ENCODE results near the gene LAMC3. TPM values are rescaled to one million over a fixed set of nuclear protein-coding genes. Genes with fewer than 3 reads are reported as not detected.

The LAMC3 gene
- total and polyA plus RNA-seq, 9 of the 15 experiments (the other 6 are each of a cell fraction or from before 2014, with no cell fraction given): 0.10 TPM; not detected in 8

GRCh38 chr9:130970052-130970451, 38.9 kb upstream of the LAMC3 start (continued):
- TF ChIP-seq SIX5 (IDR thresholded peaks at IDR 0.05; ENCODE audit: borderline replicate concordance in 1 of 2, insufficient read depth in 1 of 2, low read depth in 1 of 2, low read length in 2 of 2) (no peak), CBFA2T2 (conservative IDR thresholded peaks at IDR 0.05) (no peak), RBM39 (optimal IDR thresholded peaks at IDR 0.05; ENCODE audit: low read depth, low read length) (no peak), HCFC1 (IDR thresholded peaks at IDR 0.05; ENCODE audit: low read depth, low read length) (no peak), HMGXB4 (CRISPR knock-in tag; IDR thresholded peaks at IDR 0.05) (0 out of 2 replicates have a peak, but pooled peaks have one; percentile 52)
- TF ChIP-seq, protein P1, sequence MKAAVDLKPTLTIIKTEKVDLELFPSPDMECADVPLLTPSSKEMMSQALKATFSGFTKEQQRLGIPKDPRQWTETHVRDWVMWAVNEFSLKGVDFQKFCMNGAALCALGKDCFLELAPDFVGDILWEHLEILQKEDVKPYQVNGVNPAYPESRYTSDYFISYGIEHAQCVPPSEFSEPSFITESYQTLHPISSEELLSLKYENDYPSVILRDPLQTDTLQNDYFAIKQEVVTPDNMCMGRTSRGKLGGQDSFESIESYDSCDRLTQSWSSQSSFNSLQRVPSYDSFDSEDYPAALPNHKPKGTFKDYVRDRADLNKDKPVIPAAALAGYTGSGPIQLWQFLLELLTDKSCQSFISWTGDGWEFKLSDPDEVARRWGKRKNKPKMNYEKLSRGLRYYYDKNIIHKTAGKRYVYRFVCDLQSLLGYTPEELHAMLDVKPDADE (conservative IDR thresholded peaks at IDR 0.05; ENCODE audit: control insufficient read depth, low read depth, low read length): no peak
- TF ChIP-seq, protein P2, sequence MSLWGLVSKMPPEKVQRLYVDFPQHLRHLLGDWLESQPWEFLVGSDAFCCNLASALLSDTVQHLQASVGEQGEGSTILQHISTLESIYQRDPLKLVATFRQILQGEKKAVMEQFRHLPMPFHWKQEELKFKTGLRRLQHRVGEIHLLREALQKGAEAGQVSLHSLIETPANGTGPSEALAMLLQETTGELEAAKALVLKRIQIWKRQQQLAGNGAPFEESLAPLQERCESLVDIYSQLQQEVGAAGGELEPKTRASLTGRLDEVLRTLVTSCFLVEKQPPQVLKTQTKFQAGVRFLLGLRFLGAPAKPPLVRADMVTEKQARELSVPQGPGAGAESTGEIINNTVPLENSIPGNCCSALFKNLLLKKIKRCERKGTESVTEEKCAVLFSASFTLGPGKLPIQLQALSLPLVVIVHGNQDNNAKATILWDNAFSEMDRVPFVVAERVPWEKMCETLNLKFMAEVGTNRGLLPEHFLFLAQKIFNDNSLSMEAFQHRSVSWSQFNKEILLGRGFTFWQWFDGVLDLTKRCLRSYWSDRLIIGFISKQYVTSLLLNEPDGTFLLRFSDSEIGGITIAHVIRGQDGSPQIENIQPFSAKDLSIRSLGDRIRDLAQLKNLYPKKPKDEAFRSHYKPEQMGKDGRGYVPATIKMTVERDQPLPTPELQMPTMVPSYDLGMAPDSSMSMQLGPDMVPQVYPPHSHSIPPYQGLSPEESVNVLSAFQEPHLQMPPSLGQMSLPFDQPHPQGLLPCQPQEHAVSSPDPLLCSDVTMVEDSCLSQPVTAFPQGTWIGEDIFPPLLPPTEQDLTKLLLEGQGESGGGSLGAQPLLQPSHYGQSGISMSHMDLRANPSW (CRISPR knock-in tag; IDR thresholded peaks at IDR 0.05): peak; percentile 72; the same call in 1 of the 2 replicates

Data from K562 (cell line).